OCI-LY7 (cell line): ENCODE measurements around the gene RNF182.

Experiments
- EZH2phosphoT487 ChIP-seq: fragments of 200-600 bp; sonication (generic); IDR thresholded peaks from 2 replicates; pipeline ENCODE4 v1.6.1; 2018; ENCODE audit warnings: low read depth, borderline replicate concordance, mild to moderate bottlenecking, mixed run types, antibody characterized with exemption, low read length, moderate library complexity, mixed read lengths
- TF ChIP-seq, protein P1 (sequence below): fragments of 200-600 bp; sonication (generic); conservative IDR thresholded peaks from 2 replicates; pipeline ENCODE4 v1.5.1; 2014; ENCODE audit warnings: mild to moderate bottlenecking, antibody characterized with exemption, low read length, moderate library complexity, mixed read lengths

DNA sequence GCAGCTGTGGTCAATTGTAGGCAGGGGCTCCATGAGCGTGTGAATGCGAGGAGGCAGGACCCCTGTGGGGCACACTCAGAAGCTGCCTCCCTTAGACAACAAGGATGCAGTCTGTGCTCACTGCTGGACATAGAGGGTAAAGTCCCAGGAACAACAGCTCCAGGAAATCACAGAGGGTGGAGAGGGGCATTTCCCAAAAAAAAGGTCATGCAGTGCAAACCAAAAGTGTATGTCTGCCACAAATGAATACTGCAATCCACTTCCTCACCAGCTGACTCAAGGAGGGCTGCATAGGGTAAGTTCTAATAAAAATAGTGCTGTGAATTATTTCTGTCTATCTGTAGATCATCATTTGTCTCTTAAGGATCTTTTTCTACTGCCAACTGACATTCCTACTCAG lies 95.8 kb downstream of the RNF182 start:
- TF ChIP-seq, protein P1, sequence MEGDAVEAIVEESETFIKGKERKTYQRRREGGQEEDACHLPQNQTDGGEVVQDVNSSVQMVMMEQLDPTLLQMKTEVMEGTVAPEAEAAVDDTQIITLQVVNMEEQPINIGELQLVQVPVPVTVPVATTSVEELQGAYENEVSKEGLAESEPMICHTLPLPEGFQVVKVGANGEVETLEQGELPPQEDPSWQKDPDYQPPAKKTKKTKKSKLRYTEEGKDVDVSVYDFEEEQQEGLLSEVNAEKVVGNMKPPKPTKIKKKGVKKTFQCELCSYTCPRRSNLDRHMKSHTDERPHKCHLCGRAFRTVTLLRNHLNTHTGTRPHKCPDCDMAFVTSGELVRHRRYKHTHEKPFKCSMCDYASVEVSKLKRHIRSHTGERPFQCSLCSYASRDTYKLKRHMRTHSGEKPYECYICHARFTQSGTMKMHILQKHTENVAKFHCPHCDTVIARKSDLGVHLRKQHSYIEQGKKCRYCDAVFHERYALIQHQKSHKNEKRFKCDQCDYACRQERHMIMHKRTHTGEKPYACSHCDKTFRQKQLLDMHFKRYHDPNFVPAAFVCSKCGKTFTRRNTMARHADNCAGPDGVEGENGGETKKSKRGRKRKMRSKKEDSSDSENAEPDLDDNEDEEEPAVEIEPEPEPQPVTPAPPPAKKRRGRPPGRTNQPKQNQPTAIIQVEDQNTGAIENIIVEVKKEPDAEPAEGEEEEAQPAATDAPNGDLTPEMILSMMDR, result no peak
- no peak for TF ChIP-seq EZH2phosphoT487
